NCI-H82 treated with DMSO at 0.1 percent for 48 hours (cell line): ENCODE measurements around the gene ROCK2.
"Not testable (repeated sequence)": the region's sequence is repeated elsewhere in the genome, so short reads cannot be mapped to it uniquely, and the experiment has no call there.

Experiments used
- DNase-seq: peaks from one replicate; lab custom pipeline; 2025; ENCODE audit not compliant: unreplicated experiment; lab: John Stamatoyannopoulos, UW

ROCK2 gene

GRCh38 chr2:11187083-11187619, 157.3 kb downstream of the ROCK2 start:
- DNase-seq = no peak

DNA sequence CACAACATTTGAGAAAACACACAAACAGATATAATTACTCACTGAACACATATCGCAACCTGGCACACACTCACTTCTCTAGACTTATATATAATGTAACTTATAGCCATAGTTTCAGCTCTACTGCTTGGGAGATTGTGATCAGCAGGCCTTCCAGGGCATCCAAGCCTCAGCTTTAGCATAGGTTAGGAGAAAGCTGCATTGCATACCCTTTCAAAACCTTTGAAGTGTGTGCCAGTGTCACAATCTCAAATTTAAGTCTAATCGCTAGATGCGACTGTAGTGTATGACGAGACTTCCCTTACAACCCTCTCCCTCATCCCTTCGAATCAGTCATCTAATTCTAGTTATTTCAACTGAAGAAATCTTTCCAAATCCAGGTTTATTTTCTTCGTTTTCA, 158.3 kb downstream of the ROCK2 start:
- no peak for DNase-seq

DNA sequence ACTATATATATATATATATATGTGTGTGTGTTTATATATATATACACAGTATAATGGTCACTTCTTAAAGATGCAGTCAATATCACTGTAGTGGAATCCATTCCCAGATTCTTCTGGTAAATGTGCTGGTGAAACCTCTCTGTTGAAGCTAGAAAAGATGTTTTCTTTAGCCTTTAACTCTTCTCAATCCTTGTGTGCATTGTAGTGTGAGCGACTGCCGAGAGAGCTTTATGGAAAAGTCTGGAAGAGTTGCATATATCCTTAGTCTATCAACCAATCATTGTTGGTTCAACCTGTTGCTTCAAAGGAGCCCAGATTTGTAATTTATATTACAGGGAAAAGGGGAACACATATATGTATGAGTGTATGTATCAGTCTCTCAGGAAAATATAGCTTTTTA, 161.5 kb downstream of the ROCK2 start:
- no peak for DNase-seq

GRCh38 chr2:11180653-11181052, 163.8 kb downstream of the ROCK2 start:
- DNase-seq = no peak

DNA sequence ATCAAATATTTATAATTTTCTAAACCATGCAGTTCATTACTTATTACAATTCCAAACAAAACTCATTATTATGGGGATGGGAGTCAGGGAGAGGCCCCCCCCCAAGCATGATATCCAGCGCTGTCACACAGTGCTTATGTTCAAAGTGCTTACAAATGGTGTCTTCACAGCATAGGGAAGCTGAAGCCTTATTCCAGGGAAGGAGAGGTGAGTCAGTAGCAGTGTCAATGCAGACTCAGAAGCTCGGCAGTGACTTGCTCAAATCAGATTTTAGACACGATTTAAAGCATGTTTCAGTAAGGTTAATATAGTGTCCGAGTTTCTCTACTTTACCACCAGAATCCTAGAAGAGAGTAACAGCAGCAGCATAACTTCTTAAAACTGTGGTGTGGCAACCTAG, 164.5 kb downstream of the ROCK2 start:
- no peak for DNase-seq

- no peak for DNase-seq
Observed at GRCh38 chr2:11179196-11179595, 165.2 kb downstream of the ROCK2 start.

DNA sequence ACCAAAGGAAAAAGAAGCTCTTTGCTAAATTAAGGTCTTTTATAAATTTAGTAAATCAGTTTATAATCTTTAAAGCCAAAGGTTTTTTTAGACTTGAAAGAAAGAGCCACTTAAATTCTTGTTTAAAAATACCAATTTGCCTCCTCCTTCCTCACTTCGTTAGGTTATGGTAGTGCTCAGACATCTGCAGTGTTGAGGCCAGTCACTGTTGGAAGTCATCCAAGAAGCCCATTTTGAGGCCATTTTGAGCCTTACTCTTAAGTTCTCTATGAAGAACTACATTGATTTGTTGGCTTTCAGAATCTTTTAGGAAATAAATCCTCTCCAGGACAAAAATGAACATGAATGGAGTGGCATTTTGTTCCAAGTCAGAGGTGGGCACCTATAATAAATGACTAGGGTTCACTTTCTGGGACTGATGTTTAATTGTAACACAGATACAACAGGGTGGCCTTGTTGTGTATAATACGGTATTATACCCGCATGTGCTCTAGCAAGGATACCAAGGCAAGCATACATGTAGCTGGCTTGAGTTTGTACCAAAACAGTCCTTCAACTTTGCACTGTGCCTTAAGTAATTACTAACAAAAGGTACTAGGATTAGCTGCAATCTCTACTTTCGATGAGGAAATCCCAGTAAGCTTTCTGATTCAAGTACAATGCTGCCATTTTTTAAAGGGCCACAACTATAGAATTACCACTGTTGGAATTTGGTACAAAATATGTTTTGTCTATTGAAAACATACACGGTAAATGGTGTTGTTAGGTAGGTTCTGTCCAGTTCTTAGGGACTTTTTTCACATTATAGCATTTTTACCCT, 166.4 kb downstream of the ROCK2 start:
- DNase-seq = no peak

GRCh38 chr2:11175293-11175795, 169.1 kb downstream of the ROCK2 start:
- DNase-seq = no peak

GRCh38 chr2:11174222-11174621, 170.2 kb downstream of the ROCK2 start:
- DNase-seq = no peak

- no peak for DNase-seq
Observed at GRCh38 chr2:11169333-11169732, 175.1 kb downstream of the ROCK2 start.

- no peak for DNase-seq
Observed at GRCh38 chr2:11168488-11168887, 175.9 kb downstream of the ROCK2 start.

- DNase-seq = no peak
Observed at GRCh38 chr2:11166476-11166875, 178.0 kb downstream of the ROCK2 start.

DNA sequence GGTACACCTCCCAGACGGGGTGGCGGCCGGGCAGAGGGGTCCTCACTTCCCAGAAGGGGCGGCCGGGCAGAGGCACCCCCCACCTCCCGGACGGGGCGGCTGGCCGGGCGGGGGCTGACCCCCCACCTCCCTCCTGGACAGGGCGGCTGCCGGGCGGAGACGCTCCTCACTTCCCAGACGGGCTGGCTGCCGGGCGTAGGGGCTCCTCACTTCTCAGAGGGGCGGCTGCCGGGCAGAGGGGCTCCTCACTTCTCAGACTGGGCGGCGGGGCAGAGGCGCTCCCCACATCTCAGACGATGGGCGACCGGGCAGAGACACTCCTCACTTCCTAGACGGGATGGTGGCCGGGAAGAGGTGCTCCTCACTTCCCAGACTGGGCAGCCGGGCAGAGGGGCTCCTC, 179.4 kb downstream of the ROCK2 start:
- DNase-seq = not testable (repeated sequence)

- DNase-seq = no peak
Observed at GRCh38 chr2:11163439-11164317, 180.8 kb downstream of the ROCK2 start.

DNA sequence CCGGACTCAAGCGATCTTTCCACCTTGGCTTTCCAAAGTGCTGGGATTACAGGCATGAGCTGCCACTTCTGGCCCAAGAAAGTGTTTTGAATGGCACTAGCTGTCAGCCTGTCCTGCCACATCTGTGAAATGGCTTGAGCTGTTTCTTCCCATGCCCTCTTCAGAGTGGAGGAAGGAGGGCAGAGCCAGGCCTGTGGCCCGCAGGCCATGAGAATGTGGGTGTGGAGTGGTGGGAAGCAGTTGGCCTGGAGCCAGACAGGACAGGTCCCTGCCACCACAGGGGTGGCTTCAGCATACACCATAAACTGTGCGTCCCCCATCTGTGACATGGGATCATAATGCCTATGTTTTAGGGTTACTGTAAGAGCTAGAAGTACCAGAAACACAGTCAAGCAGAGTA, 182.7 kb downstream of the ROCK2 start:
- no peak for DNase-seq

DNA sequence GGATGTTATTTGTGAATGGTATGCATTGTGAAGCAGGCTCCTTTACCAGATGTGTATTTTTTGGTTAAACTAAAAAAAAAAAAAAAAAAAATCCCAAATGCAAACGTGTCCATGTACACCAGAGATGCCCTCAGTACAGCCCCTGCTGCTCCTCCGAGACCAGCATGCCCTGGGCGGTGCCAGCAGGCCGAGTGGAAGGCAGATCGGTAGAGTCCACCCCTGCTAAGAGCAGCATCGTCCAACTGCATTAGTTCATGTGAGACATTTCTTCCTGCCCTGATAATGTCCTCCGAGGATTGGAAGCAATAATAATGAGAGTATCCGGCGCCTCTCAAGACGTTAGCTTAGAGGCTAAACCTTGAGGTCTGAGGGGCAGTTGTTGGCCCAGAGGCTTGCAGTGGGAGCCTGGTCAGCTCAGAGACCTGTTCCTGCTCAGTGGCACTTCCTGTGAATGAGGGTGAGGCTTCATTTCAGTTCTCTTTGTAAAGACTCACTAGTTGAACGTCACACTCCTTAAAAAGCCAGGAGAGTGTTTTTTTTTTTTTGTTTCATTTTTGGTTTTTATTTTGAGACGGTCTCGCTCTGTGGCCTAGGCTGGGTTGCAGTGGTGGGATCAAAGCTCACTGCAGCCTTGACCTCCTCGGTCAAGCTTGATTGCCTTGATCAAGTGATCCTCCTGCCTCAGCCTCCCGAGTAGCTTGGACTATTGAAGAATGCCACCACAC, 183.5 kb downstream of the ROCK2 start:
- DNase-seq = no peak

- no peak for DNase-seq
Observed at GRCh38 chr2:11160256-11160655, 184.2 kb downstream of the ROCK2 start.

DNA sequence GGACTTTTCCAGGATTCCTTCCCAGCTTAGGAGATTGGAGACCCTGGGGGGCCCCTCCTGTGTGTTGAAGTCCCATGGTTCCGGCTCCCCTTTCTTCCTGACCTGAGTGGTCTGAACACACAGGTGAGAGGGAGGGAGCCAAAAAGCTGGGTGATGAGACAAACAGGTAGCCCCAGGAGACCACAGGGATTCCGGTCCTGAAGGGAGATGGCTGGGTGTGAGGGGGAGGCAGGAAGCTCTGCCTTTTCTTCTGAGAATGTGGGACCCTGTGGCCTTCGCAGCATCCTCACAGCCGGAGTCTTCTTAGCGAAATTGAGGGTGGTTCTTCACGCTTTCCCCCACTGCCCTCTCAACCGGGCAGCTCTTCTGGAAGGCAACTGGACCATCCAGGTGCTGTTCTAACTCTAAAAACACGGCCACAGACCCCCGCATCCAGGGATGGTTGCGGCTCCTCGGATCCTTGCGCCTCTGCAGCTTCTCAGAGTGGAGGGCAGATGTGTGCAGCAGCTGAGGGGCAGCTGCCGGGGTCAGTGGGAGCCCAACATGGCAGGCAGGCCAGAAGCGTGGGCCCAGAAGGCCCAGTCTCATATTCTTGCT, 184.8 kb downstream of the ROCK2 start:
- no peak for DNase-seq

DNA sequence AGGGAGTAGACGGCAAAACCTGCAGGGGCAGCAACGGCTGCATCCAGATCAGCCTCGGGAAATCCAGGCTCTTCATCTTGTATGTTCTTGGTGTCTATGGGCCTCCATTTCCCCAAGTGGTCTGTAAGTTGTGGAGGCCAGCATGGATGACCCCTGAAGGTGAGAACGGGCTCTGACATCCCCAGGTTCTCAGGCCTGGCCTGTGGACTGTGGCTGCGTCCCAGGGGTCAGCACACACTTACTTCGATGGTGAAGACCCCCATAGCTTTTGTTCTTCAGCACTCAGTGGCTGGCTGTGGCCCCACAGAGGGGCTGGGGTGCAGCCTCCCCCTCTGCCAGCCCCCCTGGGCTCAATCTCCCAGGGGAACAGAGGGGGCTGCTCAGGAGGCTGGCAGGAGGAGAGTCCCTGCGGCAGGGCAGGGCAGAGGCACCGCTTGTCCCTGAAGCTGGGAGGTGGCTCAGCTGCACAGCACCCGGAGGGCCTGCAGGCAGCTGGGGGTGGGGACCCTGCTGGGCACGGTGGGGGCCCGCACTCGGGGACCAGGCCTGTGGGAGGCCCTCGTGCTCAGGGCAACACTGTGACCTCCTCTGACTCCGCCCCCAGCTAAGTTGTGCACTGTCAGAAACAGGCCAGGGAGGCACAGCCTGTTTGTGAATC, 185.4 kb downstream of the ROCK2 start:
- DNase-seq = no peak

DNA sequence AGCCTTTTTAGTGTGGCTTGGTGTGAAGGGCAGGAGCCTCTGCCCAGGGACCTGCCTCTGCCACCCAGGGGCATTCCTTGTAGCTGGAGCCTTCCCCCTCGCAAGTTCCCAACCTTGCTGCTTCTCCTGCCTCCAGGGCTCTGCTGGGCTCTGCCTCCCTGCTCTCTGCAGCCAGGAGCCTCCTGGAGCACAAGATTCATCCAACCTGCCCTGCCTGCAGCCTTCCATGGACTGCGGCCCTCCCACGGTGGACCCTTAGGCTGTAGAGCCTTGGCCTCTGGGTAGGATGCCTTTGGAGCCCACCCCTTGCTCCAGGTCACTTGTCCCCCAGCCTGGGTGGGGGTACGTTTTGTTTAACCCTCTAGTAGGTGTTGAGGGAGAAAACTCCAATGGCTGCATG, 186.7 kb downstream of the ROCK2 start:
- no peak for DNase-seq
